ENCODE results near the gene BOLA3.

DNA sequence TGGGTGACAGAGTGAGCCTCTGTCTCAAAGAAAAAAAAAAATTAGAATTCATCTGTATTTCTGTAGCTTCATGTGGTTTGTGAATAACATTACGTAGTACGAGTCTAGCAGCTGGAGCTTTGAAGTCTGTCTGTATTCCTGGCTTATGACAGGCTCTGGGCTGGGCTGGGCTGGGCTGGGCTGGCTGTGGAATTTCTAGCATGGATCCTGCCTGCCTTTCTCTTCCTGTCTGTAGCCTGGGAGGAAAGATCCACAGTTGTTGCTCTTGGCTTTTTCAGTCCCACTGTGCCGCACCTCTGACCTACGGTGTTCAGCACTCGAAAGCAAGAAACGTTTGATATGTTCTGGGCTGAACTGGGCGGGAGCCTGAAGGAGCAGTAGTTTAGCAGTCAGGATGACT, 55.4 kb downstream of the BOLA3 start:
- TF ChIP-seq, protein P1, sequence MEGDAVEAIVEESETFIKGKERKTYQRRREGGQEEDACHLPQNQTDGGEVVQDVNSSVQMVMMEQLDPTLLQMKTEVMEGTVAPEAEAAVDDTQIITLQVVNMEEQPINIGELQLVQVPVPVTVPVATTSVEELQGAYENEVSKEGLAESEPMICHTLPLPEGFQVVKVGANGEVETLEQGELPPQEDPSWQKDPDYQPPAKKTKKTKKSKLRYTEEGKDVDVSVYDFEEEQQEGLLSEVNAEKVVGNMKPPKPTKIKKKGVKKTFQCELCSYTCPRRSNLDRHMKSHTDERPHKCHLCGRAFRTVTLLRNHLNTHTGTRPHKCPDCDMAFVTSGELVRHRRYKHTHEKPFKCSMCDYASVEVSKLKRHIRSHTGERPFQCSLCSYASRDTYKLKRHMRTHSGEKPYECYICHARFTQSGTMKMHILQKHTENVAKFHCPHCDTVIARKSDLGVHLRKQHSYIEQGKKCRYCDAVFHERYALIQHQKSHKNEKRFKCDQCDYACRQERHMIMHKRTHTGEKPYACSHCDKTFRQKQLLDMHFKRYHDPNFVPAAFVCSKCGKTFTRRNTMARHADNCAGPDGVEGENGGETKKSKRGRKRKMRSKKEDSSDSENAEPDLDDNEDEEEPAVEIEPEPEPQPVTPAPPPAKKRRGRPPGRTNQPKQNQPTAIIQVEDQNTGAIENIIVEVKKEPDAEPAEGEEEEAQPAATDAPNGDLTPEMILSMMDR (conservative IDR thresholded peaks at IDR 0.05; ENCODE audit: low read depth, low read length) = no peak
- TF ChIP-seq POLR2A (IDR thresholded peaks at IDR 0.05; ENCODE audit: low read depth, low read length) (no peak), MXI1 (IDR thresholded peaks at IDR 0.05; ENCODE audit: borderline replicate concordance, low read depth, low read length) (no peak), MAFK (IDR thresholded peaks at IDR 0.05; ENCODE audit: low read depth, low read length) (no peak), MAZ (IDR thresholded peaks at IDR 0.05; ENCODE audit: borderline replicate concordance, low read depth, low read length) (no peak), FOS (IDR thresholded peaks at IDR 0.05; ENCODE audit: low read depth, low read length) (no peak), BHLHE40 (IDR thresholded peaks at IDR 0.05; ENCODE audit: low read depth, low read length) (no peak), RCOR1 (IDR thresholded peaks at IDR 0.05; ENCODE audit: insufficient replicate concordance, low read length) (no peak), RFX5 (IDR thresholded peaks at IDR 0.05; ENCODE audit: low read depth, low read length) (no peak)
- TF ChIP-seq, protein P2, sequence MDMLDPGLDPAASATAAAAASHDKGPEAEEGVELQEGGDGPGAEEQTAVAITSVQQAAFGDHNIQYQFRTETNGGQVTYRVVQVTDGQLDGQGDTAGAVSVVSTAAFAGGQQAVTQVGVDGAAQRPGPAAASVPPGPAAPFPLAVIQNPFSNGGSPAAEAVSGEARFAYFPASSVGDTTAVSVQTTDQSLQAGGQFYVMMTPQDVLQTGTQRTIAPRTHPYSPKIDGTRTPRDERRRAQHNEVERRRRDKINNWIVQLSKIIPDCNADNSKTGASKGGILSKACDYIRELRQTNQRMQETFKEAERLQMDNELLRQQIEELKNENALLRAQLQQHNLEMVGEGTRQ (IDR thresholded peaks at IDR 0.05; ENCODE audit: low read depth, low read length) = no peak
